ENCODE results near the gene INSM1. TPM values are rescaled to one million over a fixed set of nuclear protein-coding genes. Genes with fewer than 3 reads are reported as not detected.

Gene INSM1
- total RNA-seq, 6 experiments from 2014 or later = not detected

DNA sequence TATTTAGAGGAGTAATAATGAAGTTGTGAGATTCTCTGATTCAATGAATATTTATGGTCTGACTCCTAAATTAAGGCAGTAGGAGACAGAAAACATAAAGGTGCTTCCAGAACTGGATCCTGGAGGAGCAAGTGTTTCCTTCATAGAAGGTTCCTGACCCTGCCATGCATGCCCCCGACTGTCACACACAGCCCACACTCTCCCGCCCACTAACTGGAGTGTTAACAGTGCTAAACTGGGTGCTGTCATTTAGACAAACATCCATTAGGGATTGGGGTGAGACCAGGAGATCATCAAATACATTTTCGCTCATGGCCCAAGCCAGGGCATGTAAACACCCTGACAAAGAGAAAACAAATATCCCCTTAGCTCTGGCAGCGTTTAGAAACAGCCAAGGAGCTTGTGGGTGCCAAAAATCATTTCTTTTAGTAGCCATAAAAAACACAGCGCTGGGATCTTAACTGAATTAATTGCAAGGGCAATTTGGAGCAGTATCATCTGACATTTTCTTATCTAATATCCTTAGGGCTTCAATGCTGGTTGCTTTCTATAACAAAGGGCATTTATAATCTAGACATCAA, 46.8 kb downstream of the INSM1 start:
- no peaks in the 10 kb centered on the region for H3K4me1 Mint-ChIP-seq (ENCODE audit: low read depth)
- TF ChIP-seq, protein P1, sequence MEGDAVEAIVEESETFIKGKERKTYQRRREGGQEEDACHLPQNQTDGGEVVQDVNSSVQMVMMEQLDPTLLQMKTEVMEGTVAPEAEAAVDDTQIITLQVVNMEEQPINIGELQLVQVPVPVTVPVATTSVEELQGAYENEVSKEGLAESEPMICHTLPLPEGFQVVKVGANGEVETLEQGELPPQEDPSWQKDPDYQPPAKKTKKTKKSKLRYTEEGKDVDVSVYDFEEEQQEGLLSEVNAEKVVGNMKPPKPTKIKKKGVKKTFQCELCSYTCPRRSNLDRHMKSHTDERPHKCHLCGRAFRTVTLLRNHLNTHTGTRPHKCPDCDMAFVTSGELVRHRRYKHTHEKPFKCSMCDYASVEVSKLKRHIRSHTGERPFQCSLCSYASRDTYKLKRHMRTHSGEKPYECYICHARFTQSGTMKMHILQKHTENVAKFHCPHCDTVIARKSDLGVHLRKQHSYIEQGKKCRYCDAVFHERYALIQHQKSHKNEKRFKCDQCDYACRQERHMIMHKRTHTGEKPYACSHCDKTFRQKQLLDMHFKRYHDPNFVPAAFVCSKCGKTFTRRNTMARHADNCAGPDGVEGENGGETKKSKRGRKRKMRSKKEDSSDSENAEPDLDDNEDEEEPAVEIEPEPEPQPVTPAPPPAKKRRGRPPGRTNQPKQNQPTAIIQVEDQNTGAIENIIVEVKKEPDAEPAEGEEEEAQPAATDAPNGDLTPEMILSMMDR (IDR thresholded peaks at IDR 0.05) = no peak
- H3K4me3 Mint-ChIP-seq = no peak overlapping the region
- no peak for DNase-seq
- H3K27ac Mint-ChIP-seq = no peak overlapping the region
- peaks cover 13% of the 10 kb centered on the region for H3K27me3 Mint-ChIP-seq (ENCODE audit: insufficient read depth)
- H3K9me3 Mint-ChIP-seq = no peaks in the 10 kb centered on the region
- no peaks in the 10 kb centered on the region for H3K36me3 Mint-ChIP-seq (ENCODE audit: low read depth)

DNA sequence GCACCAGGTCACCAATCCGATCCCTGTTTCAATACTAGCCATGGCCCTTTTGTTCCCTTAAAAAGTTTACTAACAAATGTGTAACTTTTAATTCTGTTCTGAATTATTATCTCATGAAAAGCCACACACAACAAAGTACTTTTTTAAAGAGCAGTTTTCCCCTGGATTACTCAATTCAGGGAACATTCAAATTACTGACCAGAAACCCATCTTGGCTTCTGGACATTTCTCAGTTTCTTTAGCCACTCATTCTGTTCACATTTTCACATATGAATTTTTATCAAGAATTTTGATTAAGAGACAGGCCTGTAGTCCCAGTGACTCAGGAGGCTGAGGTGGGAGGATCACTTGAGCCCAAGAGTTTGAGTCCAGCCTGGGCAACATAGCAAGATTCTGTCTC, 47.4 kb downstream of the INSM1 start:
- Mint-ChIP-seq H3K9me3 (no peaks in the 10 kb centered on the region), H3K36me3 (ENCODE audit: low read depth) (no peaks in the 10 kb centered on the region), H3K27me3 (ENCODE audit: insufficient read depth) (peaks cover 13% of the 10 kb centered on the region), H3K4me1 (ENCODE audit: low read depth) (no peaks in the 10 kb centered on the region), H3K27ac (no peak overlapping the region), H3K4me3 (no peak overlapping the region)
- no peak for DNase-seq
- TF ChIP-seq, protein P1 (IDR thresholded peaks at IDR 0.05) = no peak

DNA sequence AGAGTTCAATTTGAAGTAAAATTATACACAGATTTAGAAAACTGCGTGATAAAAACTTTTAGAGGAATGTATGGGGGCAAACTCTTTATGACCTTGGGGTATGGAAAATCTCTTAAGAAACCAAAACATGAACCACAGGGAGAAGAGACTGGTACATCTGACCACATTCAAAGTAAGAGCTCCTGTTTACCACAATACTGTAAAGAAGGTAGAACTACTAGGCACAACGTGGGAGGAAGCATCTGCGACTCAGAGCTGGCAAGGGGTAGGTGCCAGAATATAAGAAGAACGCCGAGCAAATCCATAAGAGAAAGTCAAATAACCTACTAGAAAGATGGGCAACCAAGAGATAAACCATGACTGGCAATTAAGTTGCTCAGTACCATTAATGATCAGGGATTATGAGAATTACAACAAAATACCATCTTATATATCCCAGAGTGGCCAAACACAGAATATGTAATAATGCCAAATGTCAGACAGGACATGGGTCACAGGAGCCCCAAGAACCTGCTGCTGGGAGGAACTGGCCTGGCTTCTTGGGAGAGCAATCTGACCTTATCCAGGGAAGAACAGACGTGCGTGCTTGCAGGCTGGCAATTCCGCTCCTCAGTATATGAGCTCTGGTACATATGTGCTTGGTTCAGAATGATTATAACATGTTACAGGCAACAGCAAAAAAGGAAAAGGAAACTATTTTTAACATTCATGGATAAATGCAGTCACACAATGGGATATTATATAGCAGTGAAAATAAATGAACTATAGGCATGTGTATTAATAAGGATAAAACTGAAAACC, 50.2 kb downstream of the INSM1 start:
- H3K4me1 Mint-ChIP-seq (ENCODE audit: low read depth) = no peaks in the 10 kb centered on the region
- H3K36me3 Mint-ChIP-seq (ENCODE audit: low read depth) = no peaks in the 10 kb centered on the region
- no peak for DNase-seq
- H3K27me3 Mint-ChIP-seq (ENCODE audit: insufficient read depth) = peaks cover 13% of the 10 kb centered on the region
- no peaks in the 10 kb centered on the region for H3K9me3 Mint-ChIP-seq
- H3K27ac Mint-ChIP-seq = no peak overlapping the region
- no peak overlapping the region for H3K4me3 Mint-ChIP-seq
- TF ChIP-seq, protein P1 (IDR thresholded peaks at IDR 0.05) = no peak

Measured in HFFc6 (cell line).